HCEC 1CT (cell line): ENCODE measurements around the gene ZNF407.
"Not testable (repeated sequence)": the region's sequence is repeated elsewhere in the genome, so short reads cannot be mapped to it uniquely, and the experiment has no call there.

Experiments used
- DNase-seq: peaks from one replicate; pipeline ENCODE4 v3.0.0-alpha.2; 2017

Gene ZNF407

DNA sequence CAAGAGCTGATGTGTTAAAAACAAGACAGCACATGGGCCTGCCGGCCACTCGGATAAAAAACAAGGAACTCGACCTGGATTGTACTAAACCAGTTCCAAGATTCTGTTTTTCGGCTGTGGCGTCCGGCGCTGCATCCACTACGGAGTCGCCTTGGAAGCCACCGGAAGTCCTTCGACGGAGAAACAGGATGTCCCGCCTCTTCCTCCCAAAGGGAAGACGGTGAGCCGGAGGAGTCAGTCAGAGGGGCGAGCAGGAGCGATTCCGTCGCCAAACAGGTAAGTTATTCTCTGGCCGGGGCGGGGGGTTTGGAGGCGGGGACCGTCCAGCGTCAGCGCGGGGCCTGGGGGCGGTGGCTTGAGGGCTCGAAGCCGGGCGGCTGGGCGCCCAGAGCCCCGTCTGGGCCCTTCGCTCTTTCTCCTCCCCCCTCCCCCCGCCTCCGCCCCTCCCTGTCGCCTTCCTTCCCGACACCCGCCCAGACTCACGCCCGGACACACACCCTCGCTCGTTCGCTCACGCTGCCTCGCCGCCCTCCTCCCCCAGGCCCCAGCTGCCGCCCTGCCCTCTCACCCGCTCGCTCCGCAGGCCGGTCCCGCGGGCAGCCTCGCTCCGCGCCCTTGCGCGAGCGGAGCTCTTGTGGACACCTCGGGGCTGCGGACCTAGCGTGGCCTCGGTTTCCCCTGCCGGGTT lies at the start of gene ZNF407:
Gene ZNF407, plus strand, starts transcription at position 209 of the 688 bp plus-strand sequence. CDS start 33,150 bp downstream, outside the sequence.
- DNase-seq, result peak; percentile 90

- DNase-seq, result no peak
Measured at GRCh38 chr18:74549591-74550104, 48.0 kb upstream of the ZNF407 start.

DNA sequence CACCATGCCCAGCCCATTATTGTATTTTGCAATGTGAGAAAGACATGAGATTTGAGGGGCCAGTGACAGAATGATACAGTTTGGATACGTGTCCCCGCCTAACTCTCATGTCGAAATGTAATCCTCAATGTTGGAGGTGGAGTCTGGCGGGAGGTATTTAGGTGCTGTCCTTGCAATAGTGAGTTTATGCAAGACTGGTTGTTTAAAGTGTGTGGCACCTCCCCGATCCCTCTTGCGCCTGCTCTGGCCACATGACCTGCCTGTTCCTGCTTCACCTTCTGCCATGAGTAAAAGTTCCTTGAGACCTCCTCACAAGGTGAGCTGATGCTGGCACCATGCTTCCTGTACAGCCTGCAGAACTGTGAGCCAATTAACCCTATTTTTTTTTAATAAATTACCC lies 46.8 kb upstream of the ZNF407 start:
- DNase-seq, result no peak

DNA sequence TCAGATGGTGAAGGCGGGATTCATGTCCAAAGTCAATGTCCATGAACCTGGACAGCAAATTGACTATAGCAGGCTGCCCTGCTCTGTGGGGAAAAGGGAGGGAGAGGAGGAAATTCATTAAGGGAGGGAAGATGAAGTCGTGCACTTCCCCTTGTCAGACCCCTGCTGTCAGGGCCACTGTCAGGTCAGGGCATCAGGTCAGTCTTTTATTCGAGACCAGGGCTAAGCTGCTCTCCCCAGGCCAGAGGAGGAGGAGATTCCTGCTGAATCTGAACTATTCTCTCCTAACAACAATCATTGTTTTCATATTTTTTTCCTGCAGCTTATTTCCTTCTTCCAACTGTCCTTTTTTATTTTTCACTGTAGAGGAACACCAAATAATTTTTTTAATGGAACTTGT lies 46.2 kb upstream of the ZNF407 start:
- DNase-seq, result no peak

DNA sequence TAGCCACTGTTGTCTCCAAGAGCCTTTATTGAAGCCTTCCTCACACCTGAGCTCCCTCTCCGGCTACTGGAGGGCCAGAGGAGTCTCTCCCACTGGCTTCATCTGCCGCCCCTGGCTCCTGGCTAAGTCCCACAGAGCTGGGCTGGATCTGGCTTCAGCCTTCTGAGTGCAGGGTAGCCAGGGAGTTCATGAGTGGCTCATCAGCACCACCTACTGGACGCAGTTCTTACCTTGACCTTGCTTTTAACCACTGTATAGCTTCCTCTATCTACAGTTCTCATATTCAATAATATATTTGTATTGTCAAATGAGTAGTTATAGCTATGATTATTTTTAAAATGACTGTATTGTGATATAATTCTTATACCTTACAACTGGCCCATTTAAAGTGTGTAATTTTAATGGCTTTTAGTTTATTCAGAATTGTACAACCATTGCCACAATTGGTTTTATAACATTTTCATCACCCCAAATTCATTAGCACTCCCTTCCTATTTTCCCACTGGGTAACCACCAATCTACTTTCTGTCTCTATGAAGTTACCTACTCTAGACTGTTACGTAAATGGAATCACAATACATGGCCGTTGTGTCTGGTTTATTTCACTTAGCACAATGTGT lies 45.6 kb upstream of the ZNF407 start:
- peak; percentile 75 for DNase-seq

- DNase-seq, result no peak
Measured at GRCh38 chr18:74556126-74556525, 41.5 kb upstream of the ZNF407 start.

DNA sequence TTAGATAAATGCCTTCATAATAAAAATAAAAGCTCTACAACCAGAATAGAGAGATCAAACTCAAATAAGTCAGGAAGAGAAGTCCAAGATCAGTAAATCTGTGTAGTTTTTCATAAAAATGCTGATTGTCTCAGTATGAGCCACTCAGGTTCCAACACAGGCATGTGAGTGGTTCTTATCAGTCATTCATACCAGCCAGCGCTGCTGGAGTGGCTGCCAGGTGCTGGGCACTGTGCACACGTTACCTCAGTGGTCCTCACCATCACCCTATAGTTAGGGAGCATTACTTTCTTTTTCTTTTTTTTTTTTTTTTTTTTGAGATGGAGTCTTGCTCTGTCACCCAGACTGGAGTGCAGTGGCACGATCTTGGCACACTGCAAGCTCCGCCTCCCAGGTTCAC lies 39.6 kb upstream of the ZNF407 start:
- DNase-seq, result no peak

GRCh38 chr18:74562131-74562730 lies 35.4 kb upstream of the ZNF407 start:
- DNase-seq, result no peak

GRCh38 chr18:74562775-74563174 lies 34.9 kb upstream of the ZNF407 start:
- DNase-seq, result no peak

GRCh38 chr18:74563999-74564398 lies 33.7 kb upstream of the ZNF407 start:
- no peak for DNase-seq

- DNase-seq, result not testable (repeated sequence)
Measured at GRCh38 chr18:74565164-74565563, 32.5 kb upstream of the ZNF407 start.

GRCh38 chr18:74565993-74566392 lies 31.7 kb upstream of the ZNF407 start:
- DNase-seq, result not testable (repeated sequence)

- DNase-seq, result no peak
Measured at GRCh38 chr18:74567822-74568221, 29.8 kb upstream of the ZNF407 start.

DNA sequence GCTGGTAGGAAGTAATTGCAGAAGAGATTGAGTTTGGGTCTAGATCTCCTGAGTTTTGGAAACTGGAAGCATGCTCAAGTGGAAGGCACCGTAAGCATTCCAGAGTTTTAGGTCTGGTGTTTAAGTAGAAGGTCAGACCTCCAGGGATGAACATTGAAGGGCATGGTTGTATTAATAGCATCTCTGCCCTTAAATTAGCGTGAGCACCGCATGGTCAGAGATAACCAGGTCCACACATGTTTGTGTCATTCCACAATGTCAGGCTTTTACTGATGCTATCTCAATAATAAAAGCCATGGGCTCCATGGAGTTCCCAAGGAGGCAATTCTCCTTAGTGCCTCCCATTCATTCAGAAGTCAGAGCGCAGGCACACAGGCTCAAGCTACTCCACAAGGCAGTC lies 28.3 kb upstream of the ZNF407 start:
- DNase-seq, result no peak

DNA sequence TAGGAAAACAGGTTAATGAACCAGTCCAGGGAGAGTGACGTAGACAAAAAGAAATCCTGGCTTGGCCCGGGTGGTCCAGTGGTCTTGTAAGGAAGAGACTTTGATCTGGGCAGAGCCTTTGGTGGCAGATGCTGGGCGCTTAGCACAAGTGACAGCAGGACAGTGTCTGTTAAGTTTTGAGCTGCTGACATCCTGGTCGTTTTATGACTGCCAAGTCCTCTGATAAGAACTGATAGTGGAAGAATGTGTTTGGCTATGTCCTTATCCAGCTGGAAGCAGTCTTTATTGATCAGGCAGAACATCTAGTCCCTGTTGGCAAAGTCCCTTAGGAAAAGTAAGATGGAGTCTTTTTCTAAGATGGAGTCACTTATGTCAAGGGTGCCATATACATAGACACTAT lies 27.4 kb upstream of the ZNF407 start:
- no peak for DNase-seq

- DNase-seq, result no peak
Measured at GRCh38 chr18:74571895-74572680, 25.6 kb upstream of the ZNF407 start.

DNA sequence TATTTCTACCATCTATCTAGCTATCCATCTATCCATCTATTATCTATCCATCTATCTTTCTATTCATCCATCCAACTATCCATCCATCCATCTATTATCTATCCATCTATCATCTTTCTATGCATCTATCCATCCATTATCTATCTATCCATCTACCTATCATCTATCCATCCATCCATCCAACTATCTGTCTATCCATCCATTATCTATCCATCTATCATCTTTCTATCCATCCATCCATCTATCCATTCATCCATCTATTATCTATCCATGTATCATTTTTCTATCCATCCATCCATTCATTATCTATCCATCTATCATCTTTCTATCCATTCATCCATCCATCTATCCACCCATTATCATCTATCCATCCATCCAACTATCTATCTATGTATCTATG lies 24.6 kb upstream of the ZNF407 start:
- DNase-seq, result no peak

GRCh38 chr18:74574916-74575315 lies 22.8 kb upstream of the ZNF407 start:
- DNase-seq, result no peak

- no peak for DNase-seq
Measured at GRCh38 chr18:74577019-74577418, 20.7 kb upstream of the ZNF407 start.

GRCh38 chr18:74579496-74580065 lies 18.1 kb upstream of the ZNF407 start:
- no peak for DNase-seq

- no peak for DNase-seq
Measured at GRCh38 chr18:74582642-74583041, 15.0 kb upstream of the ZNF407 start.

DNA sequence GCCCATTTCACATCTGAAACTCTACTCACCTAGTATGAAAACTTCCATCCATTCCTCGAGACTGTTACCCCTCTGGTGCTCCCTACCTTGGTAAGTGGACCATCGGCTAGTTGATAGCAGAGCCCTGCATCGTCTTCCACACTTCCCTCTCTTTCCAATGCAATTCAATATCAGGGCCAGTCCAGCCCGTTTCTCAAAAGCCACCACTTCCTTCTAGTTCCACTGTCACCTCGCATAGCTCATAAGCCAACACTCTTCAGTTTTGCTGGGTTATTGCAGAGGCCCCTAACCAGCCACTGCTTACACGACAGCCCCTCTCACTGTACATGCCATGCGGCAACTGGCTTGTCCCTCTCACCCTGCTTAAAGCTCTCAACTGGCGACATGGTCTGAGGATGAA lies 10.2 kb upstream of the ZNF407 start:
- DNase-seq, result no peak

- DNase-seq, result no peak
Measured at GRCh38 chr18:74589021-74589420, 8.6 kb upstream of the ZNF407 start.
